HepG2 (cell line): Measurements from ENCODE around the gene SMIM29. TPM values are rescaled to one million over a fixed set of nuclear protein-coding genes. Genes with fewer than 3 reads are reported as not detected.

ENCODE experiments used
- polyA plus RNA-seq, 8 experiments: library from polyadenylated mRNA; depleted of rRNA in 3 of 8; stranded (reverse) in 7 of 8; unstranded in 1 of 8; fragments of >200 nt; fragmentation: Illumina TruSeq in 4 of 8; extraction: Trizol in 4 of 8; gene quantifications; 2 replicates each; pipeline versions ENCODE4 v1.2.1 to v1.2.3, GENCODE V29; 2011 to 2016; ENCODE audit warnings: low read depth in 4 of 8, missing spikeins in 1 of 8, mixed read lengths in 1 of 8; ENCODE audit not compliant: insufficient read depth in 1 of 8
- total RNA-seq, 5 experiments: library from RNA; depleted of rRNA; stranded (reverse); fragments of >200 nt; fragmentation: Illumina TruSeq; extraction: Trizol; gene quantifications; 2 replicates each; pipeline ENCODE4 v1.2.3, GENCODE V29; 2016; ENCODE audit warnings: low read depth in 1 of 5
- TF ChIP-seq, protein P1 (sequence below): sonication (generic); formaldehyde crosslinking; IDR thresholded peaks from 2 replicates; pipeline ENCODE4 v1.4.0; 2020; ENCODE audit warnings: mild to moderate bottlenecking, missing genetic modification reagents

The SMIM29 gene
- total and polyA plus RNA-seq, 2 of the 13 experiments (the other 11 are each of a cell fraction or from before 2014, with no cell fraction given) = 8.8 to 15.3 TPM

- TF ChIP-seq, protein P1, sequence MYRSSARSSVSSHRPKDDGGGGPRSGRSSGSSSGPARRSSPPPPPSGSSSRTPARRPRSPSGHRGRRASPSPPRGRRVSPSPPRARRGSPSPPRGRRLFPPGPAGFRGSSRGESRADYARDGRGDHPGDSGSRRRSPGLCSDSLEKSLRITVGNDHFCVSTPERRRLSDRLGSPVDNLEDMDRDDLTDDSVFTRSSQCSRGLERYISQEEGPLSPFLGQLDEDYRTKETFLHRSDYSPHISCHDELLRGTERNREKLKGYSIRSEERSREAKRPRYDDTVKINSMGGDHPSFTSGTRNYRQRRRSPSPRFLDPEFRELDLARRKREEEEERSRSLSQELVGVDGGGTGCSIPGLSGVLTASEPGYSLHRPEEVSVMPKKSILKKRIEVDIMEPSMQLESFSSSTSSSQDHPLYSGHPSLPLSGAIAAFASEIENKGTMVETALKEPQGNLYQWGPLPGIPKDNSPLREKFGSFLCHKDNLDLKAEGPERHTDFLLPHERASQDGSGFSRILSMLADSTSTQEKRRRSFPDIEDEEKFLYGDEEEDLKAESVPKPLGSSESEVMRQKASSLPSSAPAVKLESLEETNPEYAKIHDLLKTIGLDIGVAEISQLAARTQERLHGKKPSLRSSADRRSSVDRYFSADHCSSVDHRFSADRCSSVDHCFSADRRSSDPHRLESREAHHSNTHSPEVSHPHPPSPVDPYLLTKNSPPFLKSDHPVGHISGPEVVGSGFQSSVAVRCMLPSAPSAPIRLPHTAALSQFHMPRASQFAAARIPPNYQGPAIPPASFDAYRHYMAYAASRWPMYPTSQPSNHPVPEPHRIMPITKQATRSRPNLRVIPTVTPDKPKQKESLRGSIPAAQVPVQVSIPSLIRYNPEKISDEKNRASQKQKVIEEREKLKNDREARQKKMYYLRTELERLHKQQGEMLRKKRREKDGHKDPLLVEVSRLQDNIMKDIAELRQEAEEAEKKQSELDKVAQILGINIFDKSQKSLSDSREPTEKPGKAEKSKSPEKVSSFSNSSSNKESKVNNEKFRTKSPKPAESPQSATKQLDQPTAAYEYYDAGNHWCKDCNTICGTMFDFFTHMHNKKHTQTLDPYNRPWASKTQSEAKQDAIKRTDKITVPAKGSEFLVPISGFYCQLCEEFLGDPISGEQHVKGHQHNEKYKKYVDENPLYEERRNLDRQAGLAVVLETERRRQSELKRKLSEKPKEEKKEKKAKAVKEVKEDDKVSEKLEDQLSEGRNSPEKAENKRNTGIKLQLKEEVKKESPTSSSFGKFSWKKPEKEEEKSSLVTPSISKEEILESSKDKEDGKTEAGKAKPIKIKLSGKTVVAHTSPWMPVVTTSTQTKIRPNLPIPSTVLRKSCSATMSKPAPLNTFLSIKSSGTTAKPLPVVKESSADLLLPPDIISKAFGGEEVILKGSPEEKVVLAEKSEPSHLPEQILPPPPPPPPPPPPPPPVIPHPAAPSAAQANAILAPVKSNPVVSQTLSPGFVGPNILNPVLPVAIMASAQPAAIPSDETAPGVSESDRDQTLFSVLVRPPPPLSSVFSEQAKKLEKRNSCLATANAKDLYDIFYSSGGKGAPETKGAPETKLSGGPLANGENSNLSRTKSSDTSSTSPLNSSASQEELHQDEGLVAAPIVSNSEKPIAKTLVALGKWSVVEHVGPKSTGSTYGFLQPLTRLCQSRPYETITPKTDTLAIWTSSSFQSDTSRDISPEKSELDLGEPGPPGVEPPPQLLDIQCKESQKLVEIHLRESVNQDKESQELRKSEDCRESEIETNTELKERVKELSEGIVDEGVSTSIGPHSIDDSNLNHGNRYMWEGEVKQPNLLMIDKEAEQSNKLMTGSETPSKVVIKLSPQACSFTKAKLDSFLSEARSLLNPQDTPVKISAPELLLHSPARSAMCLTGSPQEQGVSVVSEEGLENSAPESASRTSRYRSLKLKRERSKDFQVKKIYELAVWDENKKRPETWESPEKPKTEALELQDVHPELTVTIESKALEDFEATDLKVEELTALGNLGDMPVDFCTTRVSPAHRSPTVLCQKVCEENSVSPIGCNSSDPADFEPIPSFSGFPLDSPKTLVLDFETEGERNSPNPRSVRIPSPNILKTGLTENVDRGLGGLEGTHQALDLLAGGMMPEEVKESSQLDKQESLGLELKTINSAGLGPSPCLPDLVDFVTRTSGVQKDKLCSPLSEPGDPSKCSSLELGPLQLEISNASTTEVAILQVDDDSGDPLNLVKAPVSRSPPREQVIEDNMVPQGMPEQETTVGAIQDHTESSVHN (CRISPR knock-in tag) = no peak
- TF ChIP-seq, all 625 proteins: peak for 5
These were observed 20.9 kb downstream of the SMIM29 start (continued) for GRCh38 chr6:34227761-34228421.
